Naive thymus-derived CD4-positive, alpha-beta T cell (primary cell): ENCODE measurements around the gene NBEAL2. TPM values are rescaled to one million over a fixed set of nuclear protein-coding genes. Genes with fewer than 3 reads are reported as not detected.

ENCODE experiments used
- ATAC-seq: fragments of 150-1000 bp; cut with Tn5 transposase; 2 replicates; pipeline ENCODE4 v1.10.0; 2021; ENCODE audit warnings: mild to moderate bottlenecking, moderate library complexity
- CTCF ChIA-PET: fragments of 350-600 bp; sonication (Branson Sonifier 250); formaldehyde crosslinking; loops from one replicate; lab custom pipeline; 2021; ENCODE audit warnings: antibody characterized with exemption; lab: Charles Lee
- POLR2A ChIA-PET: fragments of 350-600 bp; sonication (Branson Sonifier 250); formaldehyde crosslinking; loops from one replicate; lab custom pipeline; 2021; ENCODE audit warnings: antibody characterized with exemption, inconsistent platforms; lab: Charles Lee
- DNase-seq, 9 donors: peaks; one replicate each; pipeline versions ENCODE4 v3.0.0 to v3.0.0-alpha.2; 2020 to 2022; ENCODE audit warnings: mixed read lengths in 1 of 9
- H3K27ac ChIP-seq: one replicate; pipeline ENCODE4 v1.7.0; 2013; ENCODE audit warnings: mild to moderate bottlenecking, low read depth, low read length, moderate library complexity
- H3K27me3 ChIP-seq, 2 donors: one replicate each; pipeline ENCODE4 v1.7.0; 2013; ENCODE audit warnings: low read length in 2 of 2, mild to moderate bottlenecking in 2 of 2, moderate library complexity in 2 of 2; ENCODE audit not compliant: control insufficient read depth in 2 of 2, insufficient read depth in 2 of 2
- H3K36me3 ChIP-seq, 3 experiments: 1 replicate in 2 of 3; 2 replicates in 1 of 3; pipeline ENCODE4 v1.7.0; 2013; ENCODE audit warnings: low read length in 3 of 3, mild to moderate bottlenecking in 3 of 3, moderate library complexity in 1 of 3; ENCODE audit not compliant: insufficient read depth in 3 of 3, control insufficient read depth in 2 of 3
- H3K4me1 ChIP-seq, 2 donors: one replicate each; pipeline ENCODE4 v1.7.0; 2013; ENCODE audit warnings: low read length in 2 of 2, mild to moderate bottlenecking in 2 of 2, moderate library complexity in 1 of 2; ENCODE audit not compliant: control insufficient read depth in 2 of 2, insufficient read depth in 2 of 2
- H3K4me3 ChIP-seq: 2 replicates; pipeline ENCODE4 v1.7.0; 2013; ENCODE audit warnings: mild to moderate bottlenecking, low read length
- H3K9me3 ChIP-seq, 3 experiments: 1 replicate in 2 of 3; 2 replicates in 1 of 3; pipeline ENCODE4 v1.7.0; 2013; ENCODE audit warnings: low read length in 3 of 3; ENCODE audit not compliant: control insufficient read depth in 2 of 3
- H3K27ac Mint-ChIP-seq, 9 donors: one replicate each; pipeline ENCODE4 v1.8.0; 2020 to 2022; ENCODE audit warnings: mixed read lengths in 9 of 9, mild to moderate bottlenecking in 8 of 9, moderate library complexity in 5 of 9, inconsistent platforms in 2 of 9
- H3K27me3 Mint-ChIP-seq, 5 donors: one replicate each; pipeline ENCODE4 v1.8.0; 2021 to 2022; ENCODE audit warnings: mixed read lengths in 5 of 5, mild to moderate bottlenecking in 1 of 5
- H3K36me3 Mint-ChIP-seq, 5 donors: one replicate each; pipeline ENCODE4 v1.8.0; 2020 to 2022; ENCODE audit warnings: mixed read lengths in 5 of 5, mild to moderate bottlenecking in 3 of 5, inconsistent platforms in 1 of 5
- H3K4me1 Mint-ChIP-seq, 7 donors: one replicate each; pipeline ENCODE4 v1.8.0; 2020 to 2022; ENCODE audit warnings: mixed read lengths in 7 of 7, mild to moderate bottlenecking in 3 of 7, inconsistent platforms in 1 of 7
- H3K4me3 Mint-ChIP-seq, 10 donors: one replicate each; pipeline ENCODE4 v1.8.0; 2020 to 2022; ENCODE audit warnings: mild to moderate bottlenecking in 10 of 10, mixed read lengths in 10 of 10, moderate library complexity in 6 of 10, inconsistent platforms in 2 of 10
- H3K9me3 Mint-ChIP-seq, 11 donors: one replicate each; pipeline ENCODE4 v1.8.0; 2020 to 2022; ENCODE audit warnings: mixed read lengths in 11 of 11, mild to moderate bottlenecking in 4 of 11, inconsistent platforms in 1 of 11, moderate library complexity in 1 of 11
- intact Hi-C, 2 donors: fragments of 100-400 bp; cut with micrococcal nuclease; formaldehyde crosslinking; loops; one replicate each; pipeline ENCODE4 v1.15.1; 2023
- polyA plus RNA-seq, 2 donors: library from polyadenylated mRNA; unstranded; fragments of 300-500 nt; fragmentation: Illumina TruSeq; gene quantifications; one replicate each; pipeline ENCODE4 v1.2.3, GENCODE V29; 2021
- total RNA-seq, 6 experiments: library from RNA in 5 of 6; stranded (reverse) in 5 of 6; gene quantifications; 1 replicate in 5 of 6; 2 replicates in 1 of 6; pipeline ENCODE4 v1.2.3 and lab custom pipeline; 2021 to 2026

NBEAL2 gene
- total and polyA plus RNA-seq, 7 experiments from 2014 or later, result 1.7 to 289 (median 50.4) TPM

GRCh38 chr3:47002171-47003055 is 22.9 kb downstream of the NBEAL2 start:
- H3K36me3 Mint-ChIP-seq, result peaks cover 0 to 21% (median 10%) of the 10 kb centered on the region in 5 donors
- no peak overlapping the region for H3K4me3 Mint-ChIP-seq
- CTCF ChIA-PET, result interaction anchor here (1.3 kb wide), 1 partner anchor 11 kb away, joined by 4 read pairs; no protein-coding TSS in a partner anchor
- Histone ChIP-seq H3K4me3 (no peak overlapping the region), H3K27me3 (no peaks in the 10 kb centered on the region), H3K4me1 (peaks cover 0 to 5% of the 10 kb centered on the region in 2 donors), H3K36me3 (peaks cover 7 to 84% (median 42%) of the 10 kb centered on the region in 3 experiments), H3K27ac (no peak overlapping the region), H3K9me3 (no peaks in the 10 kb centered on the region)
- H3K27me3 Mint-ChIP-seq, result no peaks in the 10 kb centered on the region
- no peaks in the 10 kb centered on the region for H3K9me3 Mint-ChIP-seq
- intact Hi-C loops, result no loop called here
- no peak for DNase-seq
- peak overlapping the region in 2 of 9 donors; percentile 17 to 72 for H3K27ac Mint-ChIP-seq
- H3K4me1 Mint-ChIP-seq, result peaks cover 4 to 9% (median 7%) of the 10 kb centered on the region in 7 donors
- POLR2A ChIA-PET, result interaction anchor here (1.1 kb wide), 1 partner anchor 11 kb away, joined by 3 read pairs; no protein-coding TSS in a partner anchor
- no peak for ATAC-seq

- H3K36me3 Mint-ChIP-seq, result peaks cover 0 to 21% (median 10%) of the 10 kb centered on the region in 5 donors
These were observed 23.6 kb downstream of the NBEAL2 start for GRCh38 chr3:47003056-47003410.

GRCh38 chr3:47003461-47004368 is 24.2 kb downstream of the NBEAL2 start:
- no peaks in the 10 kb centered on the region for H3K4me1 ChIP-seq
- intact Hi-C loops, result no loop called here
- no peak for ATAC-seq
- no peaks in the 10 kb centered on the region for H3K27me3 Mint-ChIP-seq
- H3K36me3 Mint-ChIP-seq, result peaks cover 0 to 16% (median 10%) of the 10 kb centered on the region in 5 donors
- peak in 1 of 9 donors; percentile 4 for DNase-seq
- no peak overlapping the region for H3K27ac ChIP-seq
- no peak overlapping the region for H3K4me3 Mint-ChIP-seq
- ChIA-PET POLR2A (interaction anchor here (1.1 to 1.6 kb wide), 2 partner anchors 12 to 24 kb away, joined by 3 read pairs; partner anchors contain the start of gene NBEAL2), CTCF (no interaction called here)
- H3K9me3 Mint-ChIP-seq, result no peaks in the 10 kb centered on the region
- H3K4me3 ChIP-seq, result no peak overlapping the region
- peaks cover 7 to 84% (median 42%) of the 10 kb centered on the region in 3 experiments for H3K36me3 ChIP-seq
- peaks cover 0 to 4% (median under 1%) of the 10 kb centered on the region in 7 donors for H3K4me1 Mint-ChIP-seq
- no peaks in the 10 kb centered on the region for H3K27me3 ChIP-seq
- peak overlapping the region in 1 of 9 donors; percentile 41 for H3K27ac Mint-ChIP-seq
- no peaks in the 10 kb centered on the region for H3K9me3 ChIP-seq

More at GRCh38 chr3:47003056-47003410, 23.6 kb downstream of the NBEAL2 start:
- DNase-seq, result no peak
- no peaks in the 10 kb centered on the region for H3K27me3 ChIP-seq
- ChIA-PET POLR2A (interaction anchor here (1.1 kb wide), 1 partner anchor 11 kb away, joined by 3 read pairs; no protein-coding TSS in a partner anchor), CTCF (interaction anchor here (1.3 kb wide), 1 partner anchor 11 kb away, joined by 4 read pairs; no protein-coding TSS in a partner anchor)
- H3K36me3 ChIP-seq, result peaks cover 7 to 84% (median 42%) of the 10 kb centered on the region in 3 experiments
- peaks cover 0 to 5% of the 10 kb centered on the region in 2 donors for H3K4me1 ChIP-seq
- intact Hi-C loops, result no loop called here
- Mint-ChIP-seq H3K4me3 (no peak overlapping the region), H3K27me3 (no peaks in the 10 kb centered on the region), H3K4me1 (peaks cover 3 to 8% (median 6%) of the 10 kb centered on the region in 7 donors), H3K27ac (no peak overlapping the region), H3K9me3 (no peaks in the 10 kb centered on the region)
- no peak overlapping the region for H3K4me3 ChIP-seq
- ATAC-seq, result no peak
- no peak overlapping the region for H3K27ac ChIP-seq
- no peaks in the 10 kb centered on the region for H3K9me3 ChIP-seq

- Mint-ChIP-seq H3K4me3 (no peak overlapping the region), H3K4me1 (peaks cover 0 to 5% (median 0%) of the 10 kb centered on the region in 7 donors), H3K36me3 (peaks cover 0 to 16% (median 10%) of the 10 kb centered on the region in 5 donors), H3K9me3 (no peaks in the 10 kb centered on the region), H3K27me3 (no peaks in the 10 kb centered on the region), H3K27ac (no peak overlapping the region)
- Histone ChIP-seq H3K27me3 (no peaks in the 10 kb centered on the region), H3K4me3 (no peak overlapping the region), H3K9me3 (no peaks in the 10 kb centered on the region), H3K4me1 (no peaks in the 10 kb centered on the region), H3K36me3 (peaks cover 7 to 79% (median 42%) of the 10 kb centered on the region in 3 experiments), H3K27ac (no peak overlapping the region)
- DNase-seq (peak in 1 of 9 donors; percentile 5), ATAC-seq (no peak)
- intact Hi-C loops, result no loop called here
- ChIA-PET CTCF (no interaction called here), POLR2A (interaction anchor here (0.9 to 1.6 kb wide), 2 partner anchors 25 to 34 kb away, joined by 3 read pairs; partner anchors contain the start of gene NBEAL2)
These were observed 25.1 kb downstream of the NBEAL2 start for GRCh38 chr3:47004369-47005211.

- H3K27me3 Mint-ChIP-seq, result no peaks in the 10 kb centered on the region
- ATAC-seq, result no peak
- no peaks in the 10 kb centered on the region for H3K9me3 ChIP-seq
- H3K9me3 Mint-ChIP-seq, result no peaks in the 10 kb centered on the region
- POLR2A ChIA-PET, result interaction anchor here (0.9 to 1.6 kb wide), 2 partner anchors 26 to 35 kb away, joined by 3 read pairs; partner anchors contain the start of gene NBEAL2
- H3K4me1 ChIP-seq, result no peaks in the 10 kb centered on the region
- H3K4me1 Mint-ChIP-seq, result peaks cover 0 to 10% (median 4%) of the 10 kb centered on the region in 7 donors
- peak overlapping the region in 1 of 9 donors; percentile 54 for H3K27ac Mint-ChIP-seq
- peaks cover 0 to 15% (median 10%) of the 10 kb centered on the region in 5 donors for H3K36me3 Mint-ChIP-seq
- no peaks in the 10 kb centered on the region for H3K27me3 ChIP-seq
- peaks cover under 1 to 72% (median 42%) of the 10 kb centered on the region in 3 experiments for H3K36me3 ChIP-seq
- peak in 1 of 9 donors; percentile 6 for DNase-seq
- CTCF ChIA-PET, result no interaction called here
- intact Hi-C loops, result no loop called here
- no peak overlapping the region for H3K4me3 ChIP-seq
- no peak overlapping the region for H3K27ac ChIP-seq
- H3K4me3 Mint-ChIP-seq, result no peak overlapping the region
These were observed 26.0 kb downstream of the NBEAL2 start for GRCh38 chr3:47005212-47006144.
